ENCODE results near the gene ZBED3.

The ZBED3 gene

DNA sequence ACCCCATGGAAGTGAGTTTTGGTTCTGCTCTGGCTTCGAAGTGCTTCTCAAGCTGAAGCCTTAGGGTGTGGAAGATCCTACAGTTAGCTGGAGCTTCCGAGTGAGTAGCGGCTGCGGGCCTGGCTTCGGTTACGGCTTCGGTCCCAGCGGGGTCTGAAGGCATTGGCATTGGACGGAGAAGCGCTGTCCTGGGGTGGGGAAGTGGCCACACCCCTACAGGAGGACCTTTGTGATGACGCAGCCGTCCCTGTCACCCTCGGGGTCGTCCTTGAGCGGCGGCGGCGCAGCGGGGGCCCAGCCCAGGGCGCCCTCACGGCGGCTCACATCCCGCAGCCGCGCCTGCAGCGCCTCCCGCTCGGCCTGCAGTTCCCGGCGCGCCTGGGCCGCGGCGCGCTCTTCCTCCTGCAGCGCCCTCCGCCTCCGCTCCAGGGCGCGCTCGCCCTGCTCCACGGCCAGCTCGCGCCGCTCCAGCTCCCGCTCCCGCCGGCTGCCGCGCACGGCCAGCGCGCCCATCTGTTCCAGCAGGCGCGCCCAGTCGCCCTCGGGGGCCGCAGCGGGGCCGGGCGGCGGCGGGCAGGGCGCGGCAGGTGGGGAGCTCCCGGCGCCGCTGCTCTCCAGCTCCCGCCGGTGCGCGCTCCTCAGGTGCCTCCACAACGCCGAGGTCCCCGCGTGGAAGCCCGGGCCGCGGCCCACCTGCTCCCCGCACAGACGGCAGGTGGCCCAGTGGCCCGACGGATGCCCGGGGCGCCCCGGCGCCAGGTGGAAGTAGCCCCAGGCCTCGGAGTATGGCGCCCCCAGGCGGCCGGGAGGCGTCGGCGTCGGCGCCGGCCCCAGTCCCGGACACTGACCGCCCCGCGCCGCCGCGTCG lies 9.9 kb downstream of the ZBED3 start:
- peak; percentile 51 to 56 for DNase-seq (ENCODE audit: low read depth in 2 of 2)

DNA sequence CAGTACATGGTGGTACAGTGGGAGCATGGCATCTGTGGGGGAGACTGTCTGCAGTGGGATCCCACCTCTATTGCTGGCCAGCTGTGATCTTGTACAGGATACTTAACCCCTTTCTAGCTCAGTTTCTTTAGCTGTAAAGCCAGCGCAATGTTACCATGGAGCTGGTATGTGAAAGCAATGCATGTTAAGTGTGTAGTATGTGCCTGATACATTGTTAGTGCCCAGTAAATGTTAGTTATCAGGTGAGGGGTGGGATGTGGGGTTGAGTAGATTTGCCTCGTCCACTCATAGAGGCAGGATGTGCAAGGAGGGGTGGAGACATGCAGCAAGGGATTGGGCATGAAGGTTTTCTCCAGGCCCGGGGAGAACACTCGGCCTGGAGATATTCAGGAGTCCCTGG lies 12.3 kb downstream of the ZBED3 start:
- no peak for DNase-seq (ENCODE audit: low read depth in 2 of 2)

DNA sequence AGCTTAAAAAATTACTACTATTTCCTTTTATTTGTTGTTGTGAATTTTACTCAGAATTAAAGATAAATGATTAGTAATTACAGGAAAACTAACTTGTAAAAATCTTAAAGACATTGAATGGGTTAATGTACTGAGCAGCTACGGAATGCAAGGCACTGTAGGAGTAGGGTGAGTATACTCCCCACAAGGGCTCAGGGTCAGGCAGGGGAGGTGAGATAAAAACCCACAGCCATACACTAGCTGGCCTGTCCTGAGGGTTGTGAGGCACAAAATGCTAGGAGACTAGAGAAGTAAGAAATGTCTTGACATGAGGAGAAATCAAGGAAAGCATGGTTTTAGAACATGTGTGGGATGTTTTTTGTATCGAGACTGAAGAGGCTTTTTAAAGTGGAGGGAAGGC lies 13.4 kb downstream of the ZBED3 start:
- no peak for DNase-seq (ENCODE audit: low read depth in 2 of 2)

DNA sequence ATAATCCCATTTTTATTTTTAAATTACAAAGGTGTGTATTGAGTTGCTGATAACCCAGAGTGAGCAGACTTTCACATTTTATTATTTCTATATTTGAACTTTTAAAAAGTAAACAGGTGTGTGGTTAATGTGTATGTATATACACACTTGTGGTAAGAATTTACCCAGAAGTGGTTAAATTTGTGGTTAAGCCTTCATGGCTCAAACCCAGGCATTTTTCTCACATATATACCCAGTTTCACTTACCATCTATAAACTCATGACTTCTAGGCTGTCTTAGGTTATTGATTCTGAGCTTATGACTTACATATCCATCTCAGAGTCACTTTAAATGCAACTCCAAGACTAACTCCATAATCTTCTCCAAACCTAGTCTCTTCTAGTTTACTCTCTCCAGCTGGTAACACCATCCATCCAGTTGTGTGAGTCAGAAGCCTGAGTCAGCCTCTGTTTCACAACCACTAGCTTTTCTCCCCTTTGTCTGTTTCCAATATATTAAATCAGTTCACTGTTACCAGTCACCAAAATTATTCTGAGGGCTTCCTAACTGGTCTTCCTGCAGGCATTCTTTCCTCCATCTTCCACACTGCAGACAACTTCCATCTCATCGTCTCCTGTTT lies 20.2 kb downstream of the ZBED3 start:
- DNase-seq (ENCODE audit: low read depth in 2 of 2): no peak

DNA sequence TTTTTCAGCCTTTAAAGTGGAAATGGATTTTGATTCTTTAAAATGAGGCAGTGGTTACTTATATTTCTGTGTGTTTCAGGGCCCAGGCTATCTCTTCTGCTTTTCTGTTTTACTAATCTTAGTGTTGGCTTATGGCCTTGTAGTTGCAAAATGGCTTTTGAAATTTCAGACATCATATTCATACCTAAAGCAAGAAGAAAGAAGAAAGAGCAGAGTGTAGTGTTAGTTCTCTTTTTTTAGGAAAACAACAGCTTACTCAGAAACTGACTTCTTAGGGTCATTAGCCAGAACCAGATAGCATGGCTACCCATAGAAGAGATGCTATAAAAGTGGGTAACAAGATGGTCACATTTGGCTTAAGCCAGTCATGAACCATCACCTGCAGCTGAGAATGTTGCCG lies 20.9 kb downstream of the ZBED3 start:
- DNase-seq (ENCODE audit: low read depth in 2 of 2): no peak

DNA sequence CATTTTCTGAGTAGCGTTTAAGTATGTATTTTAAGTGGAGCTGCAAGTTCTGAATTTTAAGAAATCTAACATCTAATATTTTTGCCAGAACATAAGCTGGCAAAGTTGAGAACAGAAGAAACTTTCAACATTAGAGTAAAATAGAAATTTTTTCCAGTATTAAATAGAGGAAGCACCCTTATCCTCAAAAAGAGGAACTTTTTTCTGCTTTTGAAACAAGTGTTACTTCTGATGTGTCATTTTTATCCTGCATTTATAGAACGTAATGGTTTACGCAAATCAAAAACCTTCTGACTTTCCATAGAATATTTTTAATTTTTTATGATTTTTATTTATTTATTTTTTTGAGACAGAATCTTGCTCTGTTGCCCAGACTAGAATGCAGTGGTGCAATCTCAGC lies 21.8 kb downstream of the ZBED3 start:
- no peak for DNase-seq (ENCODE audit: low read depth in 2 of 2)

DNA sequence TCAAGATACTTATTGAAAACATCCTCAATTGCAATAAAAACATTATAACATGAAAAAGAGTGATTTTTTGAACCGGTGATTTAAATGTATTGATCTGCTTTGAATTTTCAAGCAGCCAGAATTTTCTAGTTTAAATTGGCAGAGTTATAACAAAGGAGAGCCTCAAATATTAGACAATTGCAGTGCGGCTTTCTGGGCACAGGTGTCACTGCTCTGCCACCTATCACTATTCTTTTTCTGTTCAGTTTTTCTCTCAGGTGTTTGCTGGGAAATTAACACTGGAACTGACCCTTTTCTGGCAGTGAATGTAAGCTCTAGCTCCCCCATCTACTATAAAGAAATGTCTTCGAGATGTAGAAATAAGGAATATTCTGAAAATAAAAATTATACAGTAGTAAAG lies 23.0 kb downstream of the ZBED3 start:
- DNase-seq (ENCODE audit: low read depth in 2 of 2): no peak

DNA sequence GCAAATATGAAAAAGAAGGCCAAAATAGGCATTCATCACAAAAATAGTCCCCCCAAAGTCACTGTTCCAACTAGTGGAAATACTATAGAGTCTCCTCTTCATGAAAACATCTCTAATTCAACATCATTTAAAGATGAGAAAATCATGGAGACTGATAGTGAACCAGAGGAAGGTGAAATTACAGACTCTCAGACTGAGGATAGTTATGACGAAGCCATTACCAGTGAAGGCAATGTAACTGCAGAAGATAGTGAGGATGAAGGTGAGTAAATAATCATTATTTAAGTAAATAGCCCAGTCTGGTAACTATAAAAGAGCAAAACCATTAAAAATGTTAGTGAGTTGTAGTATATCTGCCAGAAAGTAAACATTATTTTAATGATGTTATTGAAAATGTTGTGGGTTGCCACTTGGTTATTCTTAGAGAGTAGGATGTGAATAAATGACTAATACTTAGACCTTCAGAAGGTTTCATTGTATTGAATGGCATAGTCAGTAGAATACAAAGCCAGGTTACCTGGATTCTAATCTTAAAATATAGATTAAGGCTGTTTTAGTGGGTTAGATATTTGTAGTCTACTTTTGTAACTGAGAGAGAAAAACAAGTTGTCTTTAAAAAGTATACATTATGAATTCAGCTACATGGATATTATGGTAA lies 40.5 kb downstream of the ZBED3 start:
- DNase-seq (ENCODE audit: low read depth in 2 of 2): no peak

DNA sequence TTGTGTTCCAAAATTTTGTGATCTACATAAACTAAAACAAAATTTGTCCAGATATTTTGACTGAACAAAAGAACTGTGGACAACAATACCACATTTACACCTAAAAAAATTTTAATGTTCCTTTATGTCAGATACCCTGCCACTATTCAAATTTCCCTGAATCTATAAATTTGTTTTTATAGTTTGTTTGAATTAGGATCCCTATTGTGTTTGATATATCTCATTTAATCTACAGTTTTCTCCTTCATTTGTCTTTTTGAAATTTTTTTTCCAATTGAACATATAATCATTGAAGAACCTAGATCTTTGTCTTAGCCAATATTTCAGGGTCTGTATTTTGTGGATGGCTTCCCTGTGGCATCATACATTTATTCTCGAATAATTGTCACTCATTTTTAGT lies 51.1 kb downstream of the ZBED3 start:
- DNase-seq (ENCODE audit: low read depth in 2 of 2): no peak

DNA sequence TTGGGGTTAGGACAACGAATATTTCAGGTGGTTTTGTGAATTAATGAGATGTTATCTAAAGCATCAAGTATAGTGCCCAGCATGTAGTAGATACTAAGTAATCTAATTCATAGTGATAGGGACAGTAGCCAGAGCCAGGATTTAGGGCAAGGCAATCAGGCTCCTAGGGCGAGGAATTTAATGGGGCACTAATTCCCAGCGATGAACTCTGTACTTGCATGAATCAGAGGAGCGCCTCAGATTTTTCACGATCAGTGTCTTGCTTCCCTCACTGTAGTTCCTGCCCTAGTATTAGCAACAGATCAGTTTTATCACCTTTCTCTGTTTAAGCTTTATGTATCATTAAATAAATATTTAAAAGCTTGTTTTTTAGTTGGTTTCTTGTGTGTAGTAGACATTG lies 53.7 kb downstream of the ZBED3 start:
- DNase-seq (ENCODE audit: low read depth in 2 of 2): no peak

DNA sequence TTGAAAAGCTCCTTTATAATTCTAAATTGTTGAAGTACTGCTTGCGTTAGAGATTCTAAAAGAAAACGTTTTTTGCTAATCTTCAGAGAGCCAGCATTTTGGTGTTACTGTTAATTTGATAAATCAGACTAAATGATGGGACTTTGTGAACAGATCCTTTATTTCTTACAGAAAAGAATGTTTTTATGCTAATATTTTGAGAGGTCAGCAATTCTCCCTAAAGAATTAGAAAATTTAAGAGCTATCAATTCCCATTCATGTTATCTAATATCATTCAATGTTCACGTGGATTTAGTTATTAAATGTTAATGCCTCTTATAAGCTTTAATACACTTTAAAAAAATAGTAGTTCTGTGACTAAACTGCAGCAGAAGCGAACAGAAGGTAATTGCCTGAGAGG lies 54.5 kb downstream of the ZBED3 start:
- no peak for DNase-seq (ENCODE audit: low read depth in 2 of 2)

DNA sequence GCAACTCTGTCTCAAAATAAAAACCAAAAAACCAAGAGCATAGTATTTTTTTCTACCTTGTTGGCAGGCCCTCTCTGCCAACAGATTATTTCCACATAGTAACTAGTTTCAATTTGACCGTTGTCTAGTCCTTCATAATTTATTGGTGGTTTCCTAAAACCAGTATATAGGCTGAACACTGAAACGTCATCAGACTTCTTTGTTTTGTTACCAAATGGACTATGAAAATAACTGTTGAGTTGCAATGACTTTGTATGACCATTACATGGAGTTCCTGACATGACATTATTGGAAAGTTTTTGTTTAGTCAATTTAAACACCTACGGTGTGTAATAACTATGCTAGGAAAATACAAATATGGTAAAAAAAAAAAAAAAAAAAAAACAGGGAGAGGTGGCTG lies 55.2 kb downstream of the ZBED3 start:
- DNase-seq (ENCODE audit: low read depth in 2 of 2): no peak

DNA sequence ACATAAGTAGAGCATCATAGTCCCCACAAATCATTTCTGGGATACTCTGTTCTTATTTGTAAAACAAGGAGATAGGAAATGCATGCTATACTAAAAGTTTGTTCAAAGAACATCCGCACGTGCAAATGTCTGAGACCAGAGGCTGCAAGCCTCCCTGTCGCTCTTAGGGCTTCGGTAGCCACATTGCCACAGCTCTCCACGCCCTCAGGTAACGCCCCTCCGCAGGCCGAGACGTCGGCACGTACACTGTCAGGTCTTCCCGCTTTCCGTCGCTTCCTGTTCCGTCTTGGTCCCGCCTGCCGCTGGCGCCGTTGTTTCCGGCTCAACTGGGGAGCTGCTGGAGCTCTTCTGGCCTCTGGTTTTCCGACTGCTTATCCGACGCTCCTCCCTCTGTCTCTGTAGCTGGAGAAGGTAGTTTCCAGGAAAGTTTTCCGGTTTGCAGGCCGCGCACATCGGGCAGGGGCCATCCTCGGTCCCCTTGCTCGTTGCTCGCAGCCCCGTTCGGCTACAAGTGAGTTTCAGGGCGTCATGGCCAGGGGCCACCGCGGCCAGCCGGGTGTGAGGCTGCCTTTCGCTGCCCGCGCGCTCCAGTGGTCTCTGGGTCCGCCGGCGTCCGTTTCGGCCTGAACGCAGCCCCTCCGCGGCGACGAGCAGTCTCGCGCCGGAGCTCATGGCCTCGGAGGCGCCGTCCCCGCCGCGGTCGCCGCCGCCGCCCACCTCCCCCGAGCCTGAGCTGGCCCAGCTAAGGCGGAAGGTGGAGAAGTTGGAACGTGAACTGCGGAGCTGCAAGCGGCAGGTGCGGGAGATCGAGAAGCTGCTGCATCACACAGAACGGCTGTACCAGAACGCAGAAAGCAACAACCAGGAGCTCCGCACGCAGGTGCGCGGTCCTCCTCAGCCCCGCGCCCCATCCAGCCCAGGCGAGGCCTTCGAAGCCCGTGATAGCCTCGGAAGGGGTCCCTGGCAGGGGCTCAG lies 56.7 kb downstream of the ZBED3 start, which contains the start of gene AGGF1:
TSS of gene AGGF1 (plus strand) at position 308 of the 975 bp plus-strand sequence. CDS start at position 671, 363 bp downstream.
- DNase-seq (ENCODE audit: low read depth in 2 of 2): peak; percentile 78 to 93

DNA sequence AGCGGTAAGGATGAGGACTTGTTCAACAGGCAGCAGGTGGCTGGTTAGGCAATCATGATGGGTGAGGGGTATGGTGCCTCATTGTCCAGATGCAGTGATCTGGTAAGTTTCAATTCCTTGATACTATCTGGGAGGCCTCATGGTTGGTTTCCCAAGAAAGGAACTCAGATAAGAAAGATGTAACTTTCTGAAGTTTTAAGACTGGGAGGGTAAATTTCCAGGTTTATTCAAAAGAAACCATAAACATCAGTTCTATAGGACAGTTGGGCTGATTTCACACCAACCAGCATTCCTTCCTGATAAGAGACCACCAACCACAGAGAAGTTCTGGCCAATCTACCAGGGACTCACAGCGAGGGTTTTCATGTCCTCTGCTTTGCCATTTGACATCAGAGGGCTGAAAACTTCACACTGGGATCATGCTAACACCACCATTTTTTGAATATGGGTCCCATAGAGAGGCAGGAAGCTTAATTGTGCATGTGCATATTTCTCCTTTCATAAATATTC lies 57.7 kb downstream of the ZBED3 start:
- no peak for DNase-seq (ENCODE audit: low read depth in 2 of 2)

DNA sequence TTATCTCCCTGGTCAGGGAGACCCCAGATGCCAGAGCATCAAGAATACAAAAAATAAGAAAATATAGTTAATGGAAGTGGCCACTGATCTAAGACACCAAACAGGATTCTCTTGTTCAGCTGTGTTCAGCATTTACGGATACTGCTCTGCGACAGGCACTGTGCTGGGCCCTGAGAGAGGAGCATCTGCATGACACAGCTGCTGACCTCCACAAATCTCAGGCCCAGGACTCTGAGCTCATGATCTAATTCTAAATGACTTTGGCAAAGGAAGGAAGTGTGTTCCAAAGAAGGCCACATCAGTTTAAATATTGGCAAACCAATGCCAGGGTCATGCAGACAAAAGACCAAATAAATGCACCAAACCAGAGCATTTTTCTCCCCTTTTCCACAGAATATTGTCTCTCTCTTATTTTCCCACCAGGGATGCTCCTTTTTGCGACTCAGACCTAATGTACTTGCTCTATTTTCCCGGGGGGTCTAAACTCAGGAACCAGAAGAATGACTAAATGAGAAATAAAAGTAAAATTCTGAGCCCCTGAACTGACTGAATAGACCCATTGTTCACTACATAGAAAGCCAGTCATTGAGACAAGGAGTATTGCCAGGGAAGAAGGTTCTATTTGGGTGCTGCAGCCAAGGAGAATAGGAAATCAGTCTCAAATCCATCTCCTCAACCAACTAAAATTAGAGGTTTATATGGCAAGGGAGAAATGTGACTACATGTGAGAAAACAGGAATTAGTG lies 58.3 kb downstream of the ZBED3 start:
- DNase-seq (ENCODE audit: low read depth in 2 of 2): no peak

DNA sequence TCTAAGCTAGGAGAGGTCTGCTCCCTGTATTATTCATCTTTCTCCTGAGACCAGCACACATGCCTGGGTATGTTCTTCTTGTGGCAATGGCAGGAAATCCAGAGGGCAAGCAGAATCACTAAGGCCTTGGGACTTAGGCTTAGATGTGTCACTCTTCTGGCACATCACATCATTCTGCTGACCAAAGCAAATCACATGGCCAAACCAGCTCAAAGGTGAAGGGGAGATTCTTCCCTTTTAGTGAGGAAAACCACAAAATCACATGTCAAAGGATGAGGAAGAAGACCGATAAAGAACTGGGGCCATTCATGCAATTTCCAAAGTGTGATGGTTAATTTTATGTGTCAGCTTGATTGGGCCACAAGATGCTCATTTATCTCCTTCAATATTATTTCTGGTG lies 62.6 kb downstream of the ZBED3 start:
- DNase-seq (ENCODE audit: low read depth in 2 of 2): no peak

DNA sequence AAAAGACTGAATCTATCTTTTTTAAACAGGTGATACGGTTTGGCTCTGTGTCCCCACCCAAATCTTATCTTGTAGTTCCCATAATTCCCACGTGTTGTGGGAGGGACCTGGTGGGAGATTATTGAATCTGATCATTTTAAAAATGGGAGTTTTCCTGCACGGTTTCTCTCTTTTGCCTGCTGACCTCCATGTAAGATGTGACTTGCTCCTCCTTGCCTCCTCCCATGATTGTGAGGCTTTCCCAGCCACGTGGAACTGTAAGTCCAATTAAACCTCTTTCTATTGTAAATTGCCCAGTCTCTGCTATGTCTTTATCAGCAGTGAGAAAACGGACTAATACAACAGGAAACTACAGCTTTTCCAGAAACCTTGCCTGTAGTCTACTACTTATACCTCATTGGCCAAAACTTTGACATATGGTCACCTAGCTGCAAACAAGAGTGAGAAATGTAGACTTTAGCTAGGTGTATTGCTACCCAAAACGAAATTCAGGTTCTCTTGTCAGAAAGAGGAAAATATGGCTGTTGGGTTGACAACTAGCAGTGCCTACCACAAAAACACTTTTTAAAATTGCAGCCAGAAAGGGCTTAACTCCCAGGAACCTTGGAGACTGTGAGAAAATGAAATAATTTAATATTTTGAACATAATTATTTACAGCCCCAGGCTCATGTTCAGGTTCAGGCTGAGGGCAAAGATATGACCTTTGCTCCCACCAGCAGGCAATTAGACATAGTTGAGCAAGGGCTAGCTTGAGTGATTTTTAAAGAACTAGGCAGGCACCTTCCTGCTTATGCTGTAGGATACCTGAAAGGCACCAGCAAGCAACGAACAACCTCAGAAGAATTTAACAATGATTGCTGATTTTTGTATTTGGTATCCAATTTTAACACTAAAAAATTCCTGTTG lies 64.3 kb downstream of the ZBED3 start:
- DNase-seq (ENCODE audit: low read depth in 2 of 2): no peak
